Colon (tissue), 2 donors: ENCODE data around the gene MYO15A.

ENCODE experiments used
- FAIRE-seq: peaks from 2 replicates; lab custom pipeline; 2012; peaks lifted over from hg19 to GRCh38; lab: Jason Lieb, UNC
- donor health status: control.
- donor health status: control.

The MYO15A gene

GRCh38 chr17:18102640-18103039 is 5.9 kb upstream of the MYO15A start:
- FAIRE-seq, result no peak

- no peak for FAIRE-seq
Observed at GRCh38 chr17:18105027-18105426, 3.5 kb upstream of the MYO15A start.

- FAIRE-seq, result no peak
Observed at GRCh38 chr17:18105595-18105994, 3.0 kb upstream of the MYO15A start.

GRCh38 chr17:18106211-18106610 is 2.3 kb upstream of the MYO15A start:
- FAIRE-seq, result no peak

GRCh38 chr17:18107061-18107790 is 1.3 kb upstream of the MYO15A start:
- FAIRE-seq, result no peak

- no peak for FAIRE-seq
Observed at GRCh38 chr17:18107971-18108370, 585 bp upstream of the MYO15A start.

GRCh38 chr17:18109935-18110485 is 1.5 kb downstream of the MYO15A start:
- FAIRE-seq, result no peak

- FAIRE-seq, result no peak
Observed at GRCh38 chr17:18110636-18111145, 2.1 kb downstream of the MYO15A start.

- FAIRE-seq, result no peak
Observed at GRCh38 chr17:18111330-18111971, 2.9 kb downstream of the MYO15A start.

- no peak for FAIRE-seq
Observed at GRCh38 chr17:18115517-18115916, 7.0 kb downstream of the MYO15A start.

- no peak for FAIRE-seq
Observed at GRCh38 chr17:18116078-18116477, 7.5 kb downstream of the MYO15A start.

- no peak for FAIRE-seq
Observed at GRCh38 chr17:18117533-18117932, 9.0 kb downstream of the MYO15A start.

- no peak for FAIRE-seq
Observed at GRCh38 chr17:18117982-18118975, 9.7 kb downstream of the MYO15A start.

GRCh38 chr17:18119166-18119745 is 10.7 kb downstream of the MYO15A start:
- FAIRE-seq, result no peak

GRCh38 chr17:18119938-18120337 is 11.4 kb downstream of the MYO15A start:
- FAIRE-seq, result no peak

GRCh38 chr17:18120461-18121017 is 12.0 kb downstream of the MYO15A start:
- FAIRE-seq, result no peak

- FAIRE-seq, result no peak
Observed at GRCh38 chr17:18121144-18121910, 12.8 kb downstream of the MYO15A start.

- FAIRE-seq, result no peak
Observed at GRCh38 chr17:18122990-18123753, 14.6 kb downstream of the MYO15A start.

GRCh38 chr17:18124345-18125126 is 16.0 kb downstream of the MYO15A start:
- no peak for FAIRE-seq
